GM19372 (cell line): Measurements from ENCODE around the gene PLVAP.

Experiments used
- ATAC-seq: cut with Tn5 transposase; IDR thresholded peaks from one replicate; pipeline ENCODE4 v1.9.1; 2021; ENCODE audit warnings: mild to moderate bottlenecking, low read depth, moderate library complexity; ENCODE audit not compliant: unreplicated experiment

The PLVAP gene

GRCh38 chr19:17336872-17337674, 40.1 kb downstream of the PLVAP start, which contains the start of gene GTPBP3:
Gene GTPBP3, plus strand, starts transcription at chr19:17337553. Its CDS starts 59 bp downstream, at chr19:17337612.
- ATAC-seq: peak; percentile 79

GRCh38 chr19:17335575-17335974, 41.6 kb downstream of the PLVAP start:
- no peak for ATAC-seq

- peak; percentile 51 for ATAC-seq
Measured at GRCh38 chr19:17334414-17335409, 42.4 kb downstream of the PLVAP start, which contains the start of gene ANO8. Gene ANO8, minus strand, starts transcription at chr19:17334855. Its CDS starts 185 bp downstream, at chr19:17334670.

- ATAC-seq: no peak
Measured at GRCh38 chr19:17333611-17334413, 43.3 kb downstream of the PLVAP start.

- ATAC-seq: no peak
Measured at GRCh38 chr19:17332677-17333581, 44.2 kb downstream of the PLVAP start.

GRCh38 chr19:17332360-17332676, 44.8 kb downstream of the PLVAP start:
- ATAC-seq: no peak

GRCh38 chr19:17331045-17331558, 46.0 kb downstream of the PLVAP start:
- no peak for ATAC-seq

GRCh38 chr19:17330262-17331044, 46.7 kb downstream of the PLVAP start:
- no peak for ATAC-seq

GRCh38 chr19:17329366-17330261, 47.5 kb downstream of the PLVAP start:
- no peak for ATAC-seq

GRCh38 chr19:17328517-17329365, 48.4 kb downstream of the PLVAP start:
- ATAC-seq: no peak

GRCh38 chr19:17327654-17328516, 49.3 kb downstream of the PLVAP start:
- no peak for ATAC-seq

GRCh38 chr19:17327068-17327653, 50.0 kb downstream of the PLVAP start:
- no peak for ATAC-seq

GRCh38 chr19:17326595-17326966, 50.6 kb downstream of the PLVAP start:
- no peak for ATAC-seq

- ATAC-seq: no peak
Measured at GRCh38 chr19:17325881-17326594, 51.1 kb downstream of the PLVAP start.

- ATAC-seq: no peak
Measured at GRCh38 chr19:17325133-17325532, 52.0 kb downstream of the PLVAP start.
